Neural cell (in vitro differentiated cells): ENCODE data around the gene ADGRF5. TPM values are rescaled to one million over a fixed set of nuclear protein-coding genes. Genes with fewer than 3 reads are reported as not detected.

Source experiments
- H2AFZ ChIP-seq: fragments of 200-600, 300-800 bp; sonication (generic), shearing (Covaris generic); 2 replicates; pipeline ENCODE4 v1.6.0; 2014; ENCODE audit warnings: low read depth, mild to moderate bottlenecking, antibody characterized with exemption, low read length, moderate library complexity
- H3F3A ChIP-seq: fragments of 200-600 bp; shearing (Covaris generic); 2 replicates; pipeline ENCODE4 v1.6.1; 2016; ENCODE audit warnings: mild to moderate bottlenecking, moderate library complexity, mixed read lengths, antibody characterized with exemption, low read length; ENCODE audit not compliant: insufficient read depth, poor library complexity, severe bottlenecking
- H3K27ac ChIP-seq: fragments of 200-600, 300-800 bp; sonication (generic), shearing (Covaris generic); 2 replicates; pipeline ENCODE4 v1.5.1; 2014; ENCODE audit warnings: mild to moderate bottlenecking, low read length, moderate library complexity
- H3K27me3 ChIP-seq: fragments of 300-800, 200-600 bp; sonication (generic), shearing (Covaris generic); 2 replicates; pipeline ENCODE4 v1.6.0; 2014; ENCODE audit warnings: mild to moderate bottlenecking, low read depth, low read length, moderate library complexity; ENCODE audit not compliant: insufficient read depth
- H3K36me3 ChIP-seq: fragments of 300-800, 200-600 bp; sonication (generic), shearing (Covaris generic); 2 replicates; pipeline ENCODE4 v1.5.1; 2014; ENCODE audit warnings: mild to moderate bottlenecking, antibody characterized with exemption, low read length, moderate library complexity; ENCODE audit not compliant: insufficient read depth
- H3K4me2 ChIP-seq: fragments of 300-800, 200-600 bp; sonication (generic), shearing (Covaris generic); 2 replicates; pipeline ENCODE4 v1.6.0; 2014; ENCODE audit warnings: mild to moderate bottlenecking, low read length
- H3K4me3 ChIP-seq: fragments of 300-800, 200-600 bp; sonication (generic), shearing (Covaris generic); 2 replicates; pipeline ENCODE4 v1.5.1; 2014; ENCODE audit warnings: mild to moderate bottlenecking, low read length, moderate library complexity
- H3K79me2 ChIP-seq: fragments of 200-600 bp; shearing (Covaris generic); replicated peaks from 2 replicates; pipeline ENCODE4 v1.6.0; 2014; ENCODE audit warnings: mild to moderate bottlenecking, low read length, moderate library complexity; ENCODE audit not compliant: insufficient read depth
- H3K9ac ChIP-seq: fragments of 300-800, 200-600 bp; sonication (generic), shearing (Covaris generic); 2 replicates; pipeline ENCODE4 v1.6.1; 2016; ENCODE audit warnings: mild to moderate bottlenecking, low read length, mixed read lengths
- H3K9me2 ChIP-seq: fragments of 200-600 bp; shearing (Covaris generic); 2 replicates; pipeline ENCODE4 v1.6.1; 2016; ENCODE audit warnings: mild to moderate bottlenecking, low read length, mixed read lengths; ENCODE audit not compliant: insufficient read depth
- H3K9me3 ChIP-seq: fragments of 200-600, 300-800 bp; sonication (generic), shearing (Covaris generic); 2 replicates; pipeline ENCODE4 v1.6.1; 2016; ENCODE audit warnings: mild to moderate bottlenecking, mixed run types, low read length, moderate library complexity, mixed read lengths
- H4K20me1 ChIP-seq: fragments of 200-600 bp; shearing (Covaris generic); 2 replicates; pipeline ENCODE4 v1.6.1; 2016; ENCODE audit warnings: mild to moderate bottlenecking, mixed run types; ENCODE audit not compliant: insufficient read depth
- EP300 ChIP-seq: fragments of 450-650 bp; conservative IDR thresholded peaks from 2 replicates; pipeline ENCODE4 v1.6.1; 2014; ENCODE audit warnings: antibody characterized with exemption, mild to moderate bottlenecking, moderate library complexity; ENCODE audit not compliant: poor library complexity, severe bottlenecking
- EZH2 ChIP-seq: fragments of 200-600, 300-800 bp; shearing (Covaris generic), sonication (generic); IDR thresholded peaks from 2 replicates; pipeline ENCODE4 v1.6.1; 2014; ENCODE audit warnings: antibody characterized with exemption, low read length, borderline replicate concordance, mild to moderate bottlenecking; ENCODE audit not compliant: insufficient read depth, poor library complexity, severe bottlenecking
- MXI1 ChIP-seq: fragments of 450-650 bp; conservative IDR thresholded peaks from 2 replicates; pipeline ENCODE4 v1.6.1; 2014; ENCODE audit warnings: antibody characterized with exemption, mild to moderate bottlenecking; ENCODE audit not compliant: poor library complexity, severe bottlenecking
- POLR2AphosphoS5 ChIP-seq: IDR thresholded peaks from 2 replicates; pipeline ENCODE4 v1.6.1; 2012
- RAD21 ChIP-seq: fragments of 450-650 bp; conservative IDR thresholded peaks from 2 replicates; pipeline ENCODE4 v1.6.1; 2014; ENCODE audit warnings: antibody characterized with exemption, mild to moderate bottlenecking, moderate library complexity
- REST ChIP-seq: IDR thresholded peaks from 2 replicates; pipeline ENCODE4 v1.6.1; 2012; ENCODE audit warnings: borderline replicate concordance
- SMC3 ChIP-seq: fragments of 450-650 bp; conservative IDR thresholded peaks from 2 replicates; pipeline ENCODE4 v1.6.1; 2014; ENCODE audit warnings: antibody characterized with exemption, mild to moderate bottlenecking, moderate library complexity; ENCODE audit not compliant: poor library complexity
- TAF1 ChIP-seq: IDR thresholded peaks from 2 replicates; pipeline ENCODE4 v1.6.1; 2012; ENCODE audit warnings: low read depth
- polyA plus RNA-seq: library from polyadenylated mRNA; depleted of rRNA; stranded (reverse); fragments of >200 nt; gene quantifications from 2 replicates; pipeline ENCODE4 v1.2.3, GENCODE V29; 2014
- TF ChIP-seq, protein P1 (sequence below): fragments of 450-650 bp; IDR thresholded peaks from 2 replicates; pipeline ENCODE4 v1.5.1; 2014; ENCODE audit warnings: antibody characterized with exemption, mild to moderate bottlenecking, moderate library complexity; ENCODE audit not compliant: poor library complexity, severe bottlenecking

Gene ADGRF5
- polyA plus RNA-seq, 1 donor from 2014 or later, result not detected

GRCh38 chr6:46863791-46864190, 57.9 kb downstream of the ADGRF5 start:
- Histone ChIP-seq H4K20me1 (no peaks in the 10 kb centered on the region), H3K79me2 (no peaks in the 10 kb centered on the region), H2AFZ (no peak overlapping the region), H3K27me3 (no peaks in the 10 kb centered on the region), H3K9me2 (no peaks in the 10 kb centered on the region), H3K36me3 (no peaks in the 10 kb centered on the region), H3K4me2 (no peak overlapping the region), H3F3A (no peaks in the 10 kb centered on the region), H3K27ac (no peak overlapping the region), H3K9me3 (no peaks in the 10 kb centered on the region), H3K9ac (no peak overlapping the region), H3K4me3 (no peak overlapping the region)
- no peak for TF ChIP-seq MXI1
- TF ChIP-seq POLR2AphosphoS5, result no peak
- no peak for TF ChIP-seq EZH2
- no peak for TF ChIP-seq TAF1
- no peak for TF ChIP-seq REST
- TF ChIP-seq RAD21, result no peak
- TF ChIP-seq SMC3, result no peak
- no peak for TF ChIP-seq EP300
- TF ChIP-seq, protein P1, sequence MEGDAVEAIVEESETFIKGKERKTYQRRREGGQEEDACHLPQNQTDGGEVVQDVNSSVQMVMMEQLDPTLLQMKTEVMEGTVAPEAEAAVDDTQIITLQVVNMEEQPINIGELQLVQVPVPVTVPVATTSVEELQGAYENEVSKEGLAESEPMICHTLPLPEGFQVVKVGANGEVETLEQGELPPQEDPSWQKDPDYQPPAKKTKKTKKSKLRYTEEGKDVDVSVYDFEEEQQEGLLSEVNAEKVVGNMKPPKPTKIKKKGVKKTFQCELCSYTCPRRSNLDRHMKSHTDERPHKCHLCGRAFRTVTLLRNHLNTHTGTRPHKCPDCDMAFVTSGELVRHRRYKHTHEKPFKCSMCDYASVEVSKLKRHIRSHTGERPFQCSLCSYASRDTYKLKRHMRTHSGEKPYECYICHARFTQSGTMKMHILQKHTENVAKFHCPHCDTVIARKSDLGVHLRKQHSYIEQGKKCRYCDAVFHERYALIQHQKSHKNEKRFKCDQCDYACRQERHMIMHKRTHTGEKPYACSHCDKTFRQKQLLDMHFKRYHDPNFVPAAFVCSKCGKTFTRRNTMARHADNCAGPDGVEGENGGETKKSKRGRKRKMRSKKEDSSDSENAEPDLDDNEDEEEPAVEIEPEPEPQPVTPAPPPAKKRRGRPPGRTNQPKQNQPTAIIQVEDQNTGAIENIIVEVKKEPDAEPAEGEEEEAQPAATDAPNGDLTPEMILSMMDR, result no peak

DNA sequence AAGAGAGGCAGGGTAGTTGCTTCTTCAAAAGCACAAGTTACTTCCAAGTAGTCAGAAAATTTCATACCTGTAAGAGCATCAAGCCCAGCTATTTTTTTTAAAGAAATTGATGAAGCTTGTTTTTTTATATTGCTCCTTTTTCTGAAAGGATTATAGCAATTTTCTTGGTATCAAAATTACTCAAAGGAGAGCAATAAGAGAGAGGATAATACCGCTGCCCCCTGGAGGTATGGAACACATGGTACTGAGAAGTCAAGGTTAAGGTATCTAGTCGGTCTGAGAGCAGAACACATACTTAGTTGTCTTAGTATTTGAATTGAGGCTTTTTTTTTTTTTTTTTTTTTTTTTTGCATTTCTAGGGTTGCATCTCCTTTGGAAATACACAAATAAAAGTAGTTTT, 59.4 kb downstream of the ADGRF5 start:
- Histone ChIP-seq H3K9me2 (no peaks in the 10 kb centered on the region), H3K36me3 (no peaks in the 10 kb centered on the region), H3K27ac (no peak overlapping the region), H2AFZ (no peak overlapping the region), H3K79me2 (no peaks in the 10 kb centered on the region), H3K9me3 (no peaks in the 10 kb centered on the region), H3F3A (no peaks in the 10 kb centered on the region), H3K4me2 (no peak overlapping the region), H3K27me3 (no peaks in the 10 kb centered on the region), H3K4me3 (no peak overlapping the region), H4K20me1 (no peaks in the 10 kb centered on the region), H3K9ac (no peak overlapping the region)
- TF ChIP-seq SMC3, result no peak
- no peak for TF ChIP-seq EP300
- no peak for TF ChIP-seq RAD21
- no peak for TF ChIP-seq EZH2
- TF ChIP-seq TAF1, result no peak
- TF ChIP-seq, protein P1, result no peak
- TF ChIP-seq MXI1, result no peak
- TF ChIP-seq POLR2AphosphoS5, result no peak
- TF ChIP-seq REST, result no peak
